Measurements from ENCODE around the gene NTRK1. TPM values are rescaled to one million over a fixed set of nuclear protein-coding genes. Genes with fewer than 3 reads are reported as not detected.

NTRK1 gene
- total RNA-seq, 1 donor from 2014 or later = 0.23 TPM

GRCh38 chr1:156854634-156855033, 6.0 kb upstream of the NTRK1 start:
- Mint-ChIP-seq H3K27me3 (ENCODE audit: unreplicated experiment) (peaks cover 37% of the 10 kb centered on the region), H3K9me3 (ENCODE audit: unreplicated experiment) (no peaks in the 10 kb centered on the region), H3K36me3 (ENCODE audit: low read depth, unreplicated experiment) (no peaks in the 10 kb centered on the region), H3K4me3 (ENCODE audit: unreplicated experiment) (no peak overlapping the region), H3K27ac (ENCODE audit: unreplicated experiment) (no peak overlapping the region), H3K4me1 (ENCODE audit: unreplicated experiment) (peaks cover 6% of the 10 kb centered on the region)
- no peak for DNase-seq (ENCODE audit: low spot score)
- TF ChIP-seq CTCF (IDR thresholded peaks at IDR 0.05; ENCODE audit: unreplicated experiment) = no peak

- TF ChIP-seq CTCF (IDR thresholded peaks at IDR 0.05; ENCODE audit: unreplicated experiment) = no peak
- Mint-ChIP-seq H3K9me3 (ENCODE audit: unreplicated experiment) (no peaks in the 10 kb centered on the region), H3K4me1 (ENCODE audit: unreplicated experiment) (peaks cover 9% of the 10 kb centered on the region), H3K4me3 (ENCODE audit: unreplicated experiment) (no peak overlapping the region), H3K36me3 (ENCODE audit: low read depth, unreplicated experiment) (no peaks in the 10 kb centered on the region), H3K27me3 (ENCODE audit: unreplicated experiment) (peaks cover 32% of the 10 kb centered on the region), H3K27ac (ENCODE audit: unreplicated experiment) (no peak overlapping the region)
- DNase-seq (ENCODE audit: low spot score) = no peak
These were observed 4.3 kb upstream of the NTRK1 start for GRCh38 chr1:156856282-156856785.

GRCh38 chr1:156857532-156857931, 3.1 kb upstream of the NTRK1 start:
- no peak for DNase-seq (ENCODE audit: low spot score)
- Mint-ChIP-seq H3K4me3 (ENCODE audit: unreplicated experiment) (no peak overlapping the region), H3K4me1 (ENCODE audit: unreplicated experiment) (peaks cover 9% of the 10 kb centered on the region), H3K9me3 (ENCODE audit: unreplicated experiment) (no peaks in the 10 kb centered on the region), H3K36me3 (ENCODE audit: low read depth, unreplicated experiment) (no peaks in the 10 kb centered on the region), H3K27me3 (ENCODE audit: unreplicated experiment) (peaks cover 36% of the 10 kb centered on the region), H3K27ac (ENCODE audit: unreplicated experiment) (no peak overlapping the region)
- no peak for TF ChIP-seq CTCF (IDR thresholded peaks at IDR 0.05; ENCODE audit: unreplicated experiment)

- H3K27me3 Mint-ChIP-seq (ENCODE audit: unreplicated experiment) = peaks cover 35% of the 10 kb centered on the region
- TF ChIP-seq CTCF (IDR thresholded peaks at IDR 0.05; ENCODE audit: unreplicated experiment) = no peak
- DNase-seq (ENCODE audit: low spot score) = no peak
- H3K4me1 Mint-ChIP-seq (ENCODE audit: unreplicated experiment) = peaks cover 19% of the 10 kb centered on the region
- H3K4me3 Mint-ChIP-seq (ENCODE audit: unreplicated experiment) = peak overlapping the region; percentile 57
- H3K36me3 Mint-ChIP-seq (ENCODE audit: low read depth, unreplicated experiment) = peaks cover 6% of the 10 kb centered on the region
- no peaks in the 10 kb centered on the region for H3K9me3 Mint-ChIP-seq (ENCODE audit: unreplicated experiment)
- no peak overlapping the region for H3K27ac Mint-ChIP-seq (ENCODE audit: unreplicated experiment)
These were observed 2.1 kb upstream of the NTRK1 start for GRCh38 chr1:156858555-156858956.

GRCh38 chr1:156858959-156859522, 1.6 kb upstream of the NTRK1 start, which contains the start of gene INSRR:
TSS of gene INSRR (minus strand) at chr1:156859117. CDS start at chr1:156858621, 496 bp downstream.
- no peaks in the 10 kb centered on the region for H3K9me3 Mint-ChIP-seq (ENCODE audit: unreplicated experiment)
- no peak for TF ChIP-seq CTCF (IDR thresholded peaks at IDR 0.05; ENCODE audit: unreplicated experiment)
- peaks cover 39% of the 10 kb centered on the region for H3K27me3 Mint-ChIP-seq (ENCODE audit: unreplicated experiment)
- peaks cover 10% of the 10 kb centered on the region for H3K36me3 Mint-ChIP-seq (ENCODE audit: low read depth, unreplicated experiment)
- H3K27ac Mint-ChIP-seq (ENCODE audit: unreplicated experiment) = no peak within 1 kb of the TSS
- H3K4me3 Mint-ChIP-seq (ENCODE audit: unreplicated experiment) = peak within 1 kb of the TSS; percentile 57
- peaks cover 24% of the 10 kb centered on the region for H3K4me1 Mint-ChIP-seq (ENCODE audit: unreplicated experiment)
- no peak for DNase-seq (ENCODE audit: low spot score)

Data from endothelial cell (in vitro differentiated cells).